ENCODE data around the gene ADAMTS19.
A peak's percentile ranks its signal among the peaks of the same experiment; 100 is the strongest.

The ADAMTS19 gene

DNA sequence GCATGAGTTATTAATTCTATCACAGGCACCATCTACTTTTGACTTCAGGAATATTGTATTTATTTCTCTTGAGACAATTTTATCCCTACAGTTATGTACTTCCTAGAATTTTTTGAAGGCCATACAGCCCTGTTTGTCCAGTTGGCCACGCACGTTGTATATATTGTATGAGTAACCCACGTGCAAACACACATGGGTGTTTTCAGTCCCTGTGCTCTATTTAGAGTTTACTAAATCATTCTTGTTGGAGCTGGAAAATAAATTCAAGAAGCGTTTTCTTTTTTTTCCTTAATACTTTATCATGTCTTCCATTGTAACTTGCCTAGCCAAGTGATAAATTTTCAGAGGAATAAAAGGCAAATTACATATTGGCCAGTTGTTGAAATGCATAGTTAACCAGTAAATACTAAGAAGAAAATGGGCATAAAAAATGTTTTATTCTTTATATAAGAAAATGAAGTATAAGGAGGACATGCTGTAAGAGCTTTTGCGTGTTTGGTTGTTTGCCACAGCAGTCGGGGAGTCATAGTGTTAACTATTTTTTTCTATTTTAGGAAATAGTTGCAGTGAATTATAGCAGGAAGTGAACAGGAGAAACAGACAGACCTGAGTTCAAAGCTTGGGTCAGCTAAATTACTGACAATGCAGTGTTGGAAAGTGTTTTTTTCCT is 201.4 kb downstream of the ADAMTS19 start:
- no peak for DNase-seq
- in situ Hi-C loops (cut with HindIII; ENCODE audit: low pct_ligation_motif_present, low sequenced_read_pairs), result no loop called here
- H3K27ac ChIP-seq, result no peak overlapping the region

DNA sequence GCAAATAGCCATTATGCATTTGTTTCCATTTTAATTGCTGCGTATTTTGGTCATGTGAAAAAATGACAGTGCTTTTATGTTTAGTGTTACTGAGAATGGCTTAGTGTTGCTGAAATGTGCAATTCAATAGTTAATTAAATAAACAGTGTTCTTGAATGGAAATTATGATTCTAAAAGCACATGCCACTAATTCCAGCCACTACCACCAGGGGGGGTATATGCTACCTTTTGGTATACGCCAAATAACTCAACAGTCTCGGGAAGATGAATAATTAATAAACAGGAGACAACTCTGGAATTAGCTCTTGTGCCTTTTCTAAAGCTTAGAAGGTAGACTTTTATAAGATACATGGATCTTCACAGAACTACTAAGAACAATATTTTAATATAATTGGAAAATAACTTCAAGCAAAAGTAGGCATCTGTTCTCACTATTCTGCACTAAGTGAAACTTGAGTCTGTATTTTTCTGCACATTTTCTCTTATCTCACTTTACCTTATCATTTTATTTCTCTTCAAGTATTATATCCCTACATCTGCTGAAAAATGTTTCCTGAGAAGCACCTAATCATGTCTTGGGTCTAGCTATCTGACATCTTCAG is 204.3 kb downstream of the ADAMTS19 start:
- no peak overlapping the region for H3K4me3 ChIP-seq (ENCODE audit: low read depth, low read length)
- no peaks in the 10 kb centered on the region for H3K27me3 ChIP-seq (replicated peaks)
- no peak overlapping the region for H3K27ac ChIP-seq
- DNase-seq, result peak; percentile 71
- TF ChIP-seq, protein P1, sequence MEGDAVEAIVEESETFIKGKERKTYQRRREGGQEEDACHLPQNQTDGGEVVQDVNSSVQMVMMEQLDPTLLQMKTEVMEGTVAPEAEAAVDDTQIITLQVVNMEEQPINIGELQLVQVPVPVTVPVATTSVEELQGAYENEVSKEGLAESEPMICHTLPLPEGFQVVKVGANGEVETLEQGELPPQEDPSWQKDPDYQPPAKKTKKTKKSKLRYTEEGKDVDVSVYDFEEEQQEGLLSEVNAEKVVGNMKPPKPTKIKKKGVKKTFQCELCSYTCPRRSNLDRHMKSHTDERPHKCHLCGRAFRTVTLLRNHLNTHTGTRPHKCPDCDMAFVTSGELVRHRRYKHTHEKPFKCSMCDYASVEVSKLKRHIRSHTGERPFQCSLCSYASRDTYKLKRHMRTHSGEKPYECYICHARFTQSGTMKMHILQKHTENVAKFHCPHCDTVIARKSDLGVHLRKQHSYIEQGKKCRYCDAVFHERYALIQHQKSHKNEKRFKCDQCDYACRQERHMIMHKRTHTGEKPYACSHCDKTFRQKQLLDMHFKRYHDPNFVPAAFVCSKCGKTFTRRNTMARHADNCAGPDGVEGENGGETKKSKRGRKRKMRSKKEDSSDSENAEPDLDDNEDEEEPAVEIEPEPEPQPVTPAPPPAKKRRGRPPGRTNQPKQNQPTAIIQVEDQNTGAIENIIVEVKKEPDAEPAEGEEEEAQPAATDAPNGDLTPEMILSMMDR (IDR thresholded peaks at IDR 0.05; ENCODE audit: low read depth, low read length, missing control alignments), result peak; percentile 77
- in situ Hi-C loops (cut with HindIII; ENCODE audit: low pct_ligation_motif_present, low sequenced_read_pairs), result no loop called here
- H3K36me3 ChIP-seq (replicated peaks), result no peaks in the 10 kb centered on the region

More for the DNA sequence above, 201.4 kb downstream of the ADAMTS19 start:
- no peak overlapping the region for H3K4me3 ChIP-seq (ENCODE audit: low read depth, low read length)
- TF ChIP-seq, protein P1 (IDR thresholded peaks at IDR 0.05; ENCODE audit: low read depth, low read length, missing control alignments), result no peak
- H3K27me3 ChIP-seq (replicated peaks), result no peaks in the 10 kb centered on the region
- no peaks in the 10 kb centered on the region for H3K36me3 ChIP-seq (replicated peaks)

DNA sequence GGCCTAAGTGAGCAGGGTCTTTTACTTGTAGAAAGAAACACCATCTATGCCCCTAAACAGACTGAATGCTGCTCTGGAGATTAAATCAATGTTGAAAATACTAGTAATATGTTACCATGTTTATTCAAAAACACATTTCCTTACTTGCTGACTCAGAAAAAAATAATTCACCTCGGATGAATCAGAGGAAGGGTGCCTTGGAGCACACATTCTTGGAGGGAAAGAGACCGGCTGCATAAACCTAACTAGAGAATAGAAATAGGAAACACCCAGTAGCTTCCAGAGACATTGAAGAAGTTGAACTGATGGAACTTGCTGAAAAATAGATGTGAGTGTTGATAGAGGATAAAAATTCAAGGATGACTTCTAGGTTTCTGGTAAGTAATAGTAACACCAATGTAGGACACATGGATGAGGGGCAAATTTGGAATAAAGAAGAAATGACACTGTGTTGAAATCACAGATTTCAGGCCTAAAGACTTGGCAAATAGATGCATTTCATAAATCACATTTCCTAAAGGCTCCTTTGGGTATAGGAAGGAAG is 210.9 kb downstream of the ADAMTS19 start:
- no peaks in the 10 kb centered on the region for H3K36me3 ChIP-seq (replicated peaks)
- DNase-seq, result peak; percentile 42
- TF ChIP-seq, protein P1 (IDR thresholded peaks at IDR 0.05; ENCODE audit: low read depth, low read length, missing control alignments), result no peak
- H3K27me3 ChIP-seq (replicated peaks), result no peaks in the 10 kb centered on the region
- in situ Hi-C loops (cut with HindIII; ENCODE audit: low pct_ligation_motif_present, low sequenced_read_pairs), result no loop called here
- H3K4me3 ChIP-seq (ENCODE audit: low read depth, low read length), result no peak overlapping the region
- H3K27ac ChIP-seq, result peak overlapping the region; percentile 42

DNA sequence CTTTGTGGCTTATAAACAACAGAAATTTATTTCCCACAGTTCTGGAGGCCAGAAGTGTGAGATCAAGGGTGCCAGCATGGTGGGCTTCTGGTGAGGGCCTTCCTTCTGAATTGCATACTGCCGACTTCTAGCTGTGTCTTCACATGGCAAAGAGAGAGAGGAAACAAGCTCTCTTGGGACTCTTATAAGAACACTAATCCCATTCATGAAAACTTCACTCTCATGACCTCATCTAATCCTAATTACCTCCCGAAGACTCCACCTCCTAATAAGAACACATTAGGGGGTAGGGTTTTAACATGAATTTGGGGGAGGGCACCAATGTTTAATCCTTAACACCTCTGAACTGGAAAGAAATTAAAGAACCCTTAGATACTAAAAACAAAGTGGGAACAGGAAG is 211.9 kb downstream of the ADAMTS19 start:
- in situ Hi-C loops (cut with HindIII; ENCODE audit: low pct_ligation_motif_present, low sequenced_read_pairs), result no loop called here
- no peaks in the 10 kb centered on the region for H3K27me3 ChIP-seq (replicated peaks)
- H3K27ac ChIP-seq, result no peak overlapping the region
- no peaks in the 10 kb centered on the region for H3K36me3 ChIP-seq (replicated peaks)
- H3K4me3 ChIP-seq (ENCODE audit: low read depth, low read length), result no peak overlapping the region
- TF ChIP-seq, protein P1 (IDR thresholded peaks at IDR 0.05; ENCODE audit: low read depth, low read length, missing control alignments), result no peak
- no peak for DNase-seq

DNA sequence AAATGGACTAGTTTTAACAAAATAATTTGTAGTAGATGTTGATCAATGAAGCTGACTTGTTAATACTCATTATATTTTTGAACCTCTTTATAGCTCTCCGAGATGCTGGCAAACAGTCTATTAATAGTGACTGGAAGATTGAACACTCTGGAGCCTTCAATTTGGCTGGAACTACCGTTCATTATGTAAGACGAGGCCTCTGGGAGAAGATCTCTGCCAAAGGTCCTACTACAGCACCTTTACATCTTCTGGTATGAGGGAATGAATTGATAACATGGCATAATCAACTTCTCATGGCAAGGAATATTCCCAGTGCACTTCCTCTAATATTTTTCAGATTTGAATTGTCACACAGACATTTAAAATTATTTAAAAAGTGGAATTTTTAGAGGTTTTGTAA is 219.6 kb downstream of the ADAMTS19 start:
- Histone ChIP-seq H3K27ac (no peak overlapping the region), H3K36me3 (replicated peaks) (no peaks in the 10 kb centered on the region), H3K27me3 (replicated peaks) (no peaks in the 10 kb centered on the region), H3K4me3 (ENCODE audit: low read depth, low read length) (no peak overlapping the region)
- no peak for DNase-seq
- in situ Hi-C loops (cut with HindIII; ENCODE audit: low pct_ligation_motif_present, low sequenced_read_pairs), result no loop called here
- TF ChIP-seq, protein P1 (IDR thresholded peaks at IDR 0.05; ENCODE audit: low read depth, low read length, missing control alignments), result no peak
